ENCODE results near the gene STUB1.

Gene STUB1

GRCh38 chr16:667113-667779, 13.0 kb upstream of the STUB1 start:
- H3K4me3 ChIP-seq (replicated peaks in 1 of 2; ENCODE audit: low read depth in 2 of 2, low read length in 2 of 2): no peak overlapping the region
- TF ChIP-seq CTCF (IDR thresholded peaks at IDR 0.05; ENCODE audit: low read depth, low read length): no peak
- no peak for DNase-seq (ENCODE audit: low read depth in 2 of 2)

DNA sequence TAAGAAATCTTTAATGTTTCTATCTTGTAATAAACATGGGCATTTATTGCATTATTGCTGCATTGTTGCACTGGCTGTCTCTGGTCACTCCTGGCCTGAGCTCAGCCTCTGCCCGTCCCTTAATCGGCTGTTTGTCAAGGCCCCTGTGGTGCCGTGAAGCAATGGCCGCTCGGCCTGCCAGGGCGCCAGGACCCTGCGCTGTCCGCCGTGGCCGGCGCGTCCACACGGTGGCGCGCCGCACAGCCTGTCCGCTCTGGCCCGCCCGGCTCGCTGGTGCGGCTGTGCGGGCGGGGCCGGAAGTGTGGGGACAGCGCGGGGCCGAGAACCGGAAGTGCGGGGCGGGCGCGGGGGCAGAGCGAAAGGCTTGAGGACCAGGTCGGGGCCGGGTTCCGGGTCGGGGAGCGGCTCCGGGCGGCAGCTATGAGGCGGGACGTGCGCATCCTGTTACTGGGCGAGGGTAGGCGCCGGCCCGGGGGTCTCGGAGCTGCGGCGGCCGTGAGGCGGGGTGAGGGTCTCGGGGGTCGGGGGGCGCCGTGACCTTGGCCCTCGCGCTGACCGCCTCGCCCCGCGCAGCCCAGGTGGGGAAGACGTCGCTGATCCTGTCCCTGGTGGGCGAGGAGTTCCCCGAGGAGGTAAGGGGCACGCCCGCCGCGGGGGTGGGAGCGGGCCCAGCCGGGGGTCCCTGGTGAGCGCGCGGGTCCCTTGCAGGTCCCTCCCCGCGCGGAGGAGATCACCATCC, 12.3 kb upstream of the STUB1 start, which contains the start of gene RHOT2:
TSS of gene RHOT2 (plus strand) at position 353 of the 739 bp plus-strand sequence. CDS start at position 421, 68 bp downstream.
- H3K4me3 ChIP-seq (replicated peaks in 1 of 2; ENCODE audit: low read depth in 2 of 2, low read length in 2 of 2): peak within 1 kb of the TSS; percentile 78 to 93
- DNase-seq (ENCODE audit: low read depth in 2 of 2): peak; percentile 90 to 94
- TF ChIP-seq CTCF (IDR thresholded peaks at IDR 0.05; ENCODE audit: low read depth, low read length): peak; percentile 40

GRCh38 chr16:668519-669171, 11.6 kb upstream of the STUB1 start:
- peak; percentile 12 to 15 for DNase-seq (ENCODE audit: low read depth in 2 of 2)
- H3K4me3 ChIP-seq (replicated peaks in 1 of 2; ENCODE audit: low read depth in 2 of 2, low read length in 2 of 2): peak overlapping the region; percentile 78 to 93
- no peak for TF ChIP-seq CTCF (IDR thresholded peaks at IDR 0.05; ENCODE audit: low read depth, low read length)

DNA sequence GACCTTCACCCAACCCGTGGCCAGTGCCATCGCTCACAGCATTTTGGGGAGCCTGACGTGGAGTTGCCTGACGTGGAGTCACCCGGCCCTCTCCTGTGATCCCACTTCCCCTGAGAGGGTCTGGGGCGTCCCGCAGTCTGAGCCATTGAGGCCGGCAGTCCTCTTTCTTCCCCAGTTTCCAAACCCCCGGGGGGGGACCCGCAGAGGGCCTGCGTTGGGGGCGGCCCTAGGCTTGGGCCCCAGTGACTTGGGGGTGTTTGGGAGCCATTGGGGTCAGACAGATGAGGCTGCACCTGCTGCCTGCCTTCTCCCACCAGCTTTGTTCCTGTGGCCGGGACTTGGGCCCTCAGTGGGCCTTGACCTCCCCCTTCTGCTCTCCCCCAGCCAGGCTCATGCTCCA, 10.5 kb upstream of the STUB1 start:
- TF ChIP-seq CTCF (IDR thresholded peaks at IDR 0.05; ENCODE audit: low read depth, low read length): no peak

GRCh38 chr16:670485-671352, 9.5 kb upstream of the STUB1 start:
- DNase-seq (ENCODE audit: low read depth in 2 of 2): no peak
- no peak overlapping the region for H3K4me3 ChIP-seq (replicated peaks in 1 of 2; ENCODE audit: low read depth in 2 of 2, low read length in 2 of 2)
- no peak for TF ChIP-seq CTCF (IDR thresholded peaks at IDR 0.05; ENCODE audit: low read depth, low read length)

More for the DNA sequence above, 10.5 kb upstream of the STUB1 start:
- no peak for DNase-seq (ENCODE audit: low read depth in 2 of 2)
- peak overlapping the region in 1 of 2 donors; percentile 3 for H3K4me3 ChIP-seq (replicated peaks in 1 of 2; ENCODE audit: low read depth in 2 of 2, low read length in 2 of 2)

Measured in cardiac fibroblast (primary cell).